HepG2 (cell line): ENCODE data around the gene RPL26. TPM values are rescaled to one million over a fixed set of nuclear protein-coding genes. Genes with fewer than 3 reads are reported as not detected.

Experiments
- ATAC-seq: fragments of 200-7000 bp; cut with Tn5 transposase; 3 replicates; pipeline ENCODE4 v1.9.1; 2020; ENCODE audit warnings: mild to moderate bottlenecking, moderate library complexity
- BruUV-seq: library from RNA; stranded (reverse); fragments of 400-500 nt; replicated peaks from 2 replicates; lab custom pipeline; 2021; lab: Mats Ljungman, UMichigan
- CTCF ChIA-PET: fragments of 300-600 bp; formaldehyde crosslinking; extraction: SDS; loops from one replicate; lab custom pipeline; 2021; ENCODE audit warnings: low total read pairs, inconsistent platforms, low intra/inter-chr PET ratio; lab: Yijun Ruan, JAX
- POLR2A ChIA-PET: fragments of 350-600 bp; sonication (Branson Sonifier 250); formaldehyde crosslinking; loops from one replicate; lab custom pipeline; 2020; ENCODE audit warnings: antibody characterized with exemption, inconsistent platforms; lab: Yijun Ruan, JAX
- DNase-seq: peaks from one replicate; pipeline ENCODE4 v3.0.0-alpha.2; 2015; ENCODE audit warnings: low spot score
- FAIRE-seq: peaks from 3 replicates; lab custom pipeline; 2011; peaks lifted over from hg19 to GRCh38; lab: Jason Lieb, UNC
- H2AFZ ChIP-seq: one replicate; pipeline ENCODE4 v1.6.1; 2011; ENCODE audit warnings: low read length, inconsistent platforms
- H3K27ac ChIP-seq: fragments of 300-600 bp; 3 replicates; pipeline ENCODE4 v1.8.0; 2011; ENCODE audit warnings: mixed run types, mild to moderate bottlenecking, mixed read lengths, low read length, inconsistent platforms; ENCODE audit not compliant: insufficient read depth; ENCODE audit errors: extremely low read length
- H3K27me3 ChIP-seq, 2 experiments: fragments of 200-600 bp in 1 of 2; 2 replicates in 1 of 2; 3 replicates in 1 of 2; pipeline versions ENCODE4 v1.6.0 to v1.8.0; 2011; ENCODE audit warnings: low read length in 2 of 2, mild to moderate bottlenecking in 2 of 2, moderate library complexity in 2 of 2, inconsistent platforms in 1 of 2; ENCODE audit not compliant: insufficient read depth in 2 of 2, control insufficient read depth in 1 of 2
- H3K36me3 ChIP-seq, 2 experiments: fragments of 200-600 bp in 1 of 2; replicated peaks in 1 of 2; 2 replicates in 1 of 2; 3 replicates in 1 of 2; pipeline versions ENCODE4 v1.5.1 to v1.8.0; 2011; ENCODE audit warnings: low read length in 2 of 2, inconsistent platforms in 1 of 2; ENCODE audit not compliant: insufficient read depth in 2 of 2, control insufficient read depth in 1 of 2
- H3K4me1 ChIP-seq: 2 replicates; pipeline ENCODE4 v1.5.1; 2012; ENCODE audit warnings: low read length, inconsistent platforms; ENCODE audit not compliant: insufficient read depth
- H3K4me2 ChIP-seq: 2 replicates; pipeline ENCODE4 v1.6.0; 2011; ENCODE audit warnings: low read depth, low read length, inconsistent platforms
- H3K4me3 ChIP-seq, 3 experiments: fragments of 200-600 bp in 1 of 3; sonication (generic), shearing (Covaris generic) in 1 of 3; replicated peaks in 1 of 3; 2 replicates each; pipeline ENCODE4 v1.5.1; 2011 to 2016; ENCODE audit warnings: low read length in 3 of 3, inconsistent platforms in 2 of 3, low read depth in 2 of 3, mild to moderate bottlenecking in 2 of 3, control low read depth in 1 of 3, mixed read lengths in 1 of 3; ENCODE audit not compliant: insufficient read depth in 1 of 3
- H3K79me2 ChIP-seq: one replicate; pipeline ENCODE4 v1.6.1; 2011; ENCODE audit warnings: low read length, inconsistent platforms; ENCODE audit not compliant: insufficient read depth
- H3K9ac ChIP-seq: 2 replicates; pipeline ENCODE4 v1.6.0; 2011; ENCODE audit warnings: mild to moderate bottlenecking, low read depth, low read length, inconsistent platforms; ENCODE audit not compliant: insufficient read depth
- H3K9me3 ChIP-seq: 2 replicates; pipeline ENCODE4 v1.5.1; 2012; ENCODE audit warnings: mild to moderate bottlenecking, low read length
- H4K20me1 ChIP-seq: 2 replicates; pipeline ENCODE4 v1.6.0; 2011; ENCODE audit warnings: inconsistent platforms, mild to moderate bottlenecking, low read length, moderate library complexity; ENCODE audit not compliant: insufficient read depth
- FOSL2 ChIP-seq: sonication (generic); formaldehyde crosslinking; IDR thresholded peaks from 2 replicates; pipeline ENCODE4 v1.4.0; 2020; ENCODE audit warnings: missing genetic modification reagents
- PHF5A ChIP-seq: IDR thresholded peaks from one replicate; pipeline ENCODE4 v1.6.1; 2018; ENCODE audit warnings: low read depth, missing genetic modification reagents; ENCODE audit not compliant: unreplicated experiment
- SALL1 ChIP-seq: sonication (generic); formaldehyde crosslinking; IDR thresholded peaks from 2 replicates; pipeline ENCODE4 v1.8.0; 2022; ENCODE audit warnings: mild to moderate bottlenecking, missing genetic modification reagents
- STAT6 ChIP-seq: sonication (generic); formaldehyde crosslinking; IDR thresholded peaks from 2 replicates; pipeline ENCODE4 v1.4.0; 2020; ENCODE audit warnings: missing genetic modification reagents, mild to moderate bottlenecking, borderline replicate concordance
- SUZ12 ChIP-seq: fragments of 150-350 bp; IDR thresholded peaks from 2 replicates; pipeline ENCODE4 v1.6.1; 2014; ENCODE audit warnings: low read depth, low read length
- ZNF570 ChIP-seq: sonication (generic); formaldehyde crosslinking; IDR thresholded peaks from 2 replicates; pipeline ENCODE4 v1.4.0; 2020; ENCODE audit warnings: mild to moderate bottlenecking, missing genetic modification reagents, borderline replicate concordance
- WGBS: methylation state at CpG from one replicate; pipeline ENCODE4 v1.1.6; 2017; ENCODE audit warnings: low lambda C conversion rate; 5-methylcytosine and 5-hydroxymethylcytosine counted together
- in situ Hi-C: cut with HindIII; loops from 2 replicates; pipeline ENCODE4 v1.10.0; 2017; ENCODE audit warnings: low pct_unique_long_range_greater_than_20kb; ENCODE audit not compliant: extremely low pct_ligation_motif_present
- intact Hi-C: fragments of 100-400 bp; cut with micrococcal nuclease; formaldehyde crosslinking; loops from one replicate; pipeline ENCODE4 v1.10.0; 2022; ENCODE audit not compliant: unreplicated experiment
- polyA plus RNA-seq, 8 experiments: library from polyadenylated mRNA; depleted of rRNA in 3 of 8; stranded (reverse) in 7 of 8; unstranded in 1 of 8; fragments of >200 nt; fragmentation: Illumina TruSeq in 4 of 8; extraction: Trizol in 4 of 8; gene quantifications; 2 replicates each; pipeline versions ENCODE4 v1.2.1 to v1.2.3, GENCODE V29; 2011 to 2016; ENCODE audit warnings: low read depth in 4 of 8, missing spikeins in 1 of 8, mixed read lengths in 1 of 8; ENCODE audit not compliant: insufficient read depth in 1 of 8
- total RNA-seq, 5 experiments: library from RNA; depleted of rRNA; stranded (reverse); fragments of >200 nt; fragmentation: Illumina TruSeq; extraction: Trizol; gene quantifications; 2 replicates each; pipeline ENCODE4 v1.2.3, GENCODE V29; 2016; ENCODE audit warnings: low read depth in 1 of 5
- TF ChIP-seq, protein P1 (sequence below): sonication (generic); formaldehyde crosslinking; IDR thresholded peaks from 2 replicates; pipeline ENCODE4 v1.4.0; 2020; ENCODE audit warnings: missing genetic modification reagents

RPL26 gene
- total and polyA plus RNA-seq, 2 of the 13 experiments (the other 11 are each of a cell fraction or from before 2014, with no cell fraction given): 2,817 to 3,529 TPM

DNA sequence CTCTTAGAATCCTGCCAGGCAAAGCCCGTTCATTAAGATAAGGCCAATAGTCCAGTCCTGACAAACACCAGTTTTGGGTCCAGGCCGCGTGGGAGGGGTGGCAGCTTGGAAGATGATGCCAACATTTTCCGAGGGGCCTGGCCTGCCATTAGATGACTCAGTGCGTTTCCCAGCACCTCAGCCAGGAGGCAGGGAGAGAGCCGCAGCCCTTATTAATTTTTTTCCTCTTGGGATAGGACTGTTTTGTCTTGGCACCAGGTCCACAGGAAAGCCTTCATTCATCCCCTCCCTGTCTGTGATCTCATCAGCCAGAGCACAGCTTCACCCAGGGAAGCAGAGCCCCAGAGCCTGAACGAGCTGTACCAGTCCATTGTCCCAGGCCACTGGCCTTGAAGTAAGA is 48.0 kb upstream of the RPL26 start:
- ChIA-PET CTCF (interaction anchor here (1.9 kb wide), 1 partner anchor 21 kb away, joined by 10 read pairs; no protein-coding TSS in a partner anchor), POLR2A (interaction anchor here (1.2 to 1.5 kb wide), 2 partner anchors 10 to 54 kb away, joined by 4 to 5 read pairs; partner anchors contain the start of gene KRABD2)
- H3K9me3 ChIP-seq: no peaks in the 10 kb centered on the region
- no TSS peak for BruUV-seq
- peak; percentile 24; the same call in 1 of the 2 replicates for TF ChIP-seq FOSL2 (CRISPR knock-in tag)
- TF ChIP-seq, protein P1, sequence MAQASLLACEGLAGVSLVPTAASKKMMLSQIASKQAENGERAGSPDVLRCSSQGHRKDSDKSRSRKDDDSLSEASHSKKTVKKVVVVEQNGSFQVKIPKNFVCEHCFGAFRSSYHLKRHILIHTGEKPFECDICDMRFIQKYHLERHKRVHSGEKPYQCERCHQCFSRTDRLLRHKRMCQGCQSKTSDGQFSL (CRISPR knock-in tag): no peak
- FAIRE-seq (no peak), ATAC-seq (no peak), DNase-seq (no peak)
- peaks cover under 1% of the 10 kb centered on the region for H3K79me2 ChIP-seq
- H3K4me1 ChIP-seq: peaks cover 33% of the 10 kb centered on the region
- H3K4me2 ChIP-seq: peak overlapping the region; percentile 34; the same call in 1 of the 2 replicates
- 21% methylated on average over 7 of the region's 7 CpGs for WGBS
- no peak overlapping the region for H3K27ac ChIP-seq
- in situ Hi-C loops (no loop called here), intact Hi-C loops (loop anchor here (10.0 kb wide), 1 partner anchor 46 kb away; the partner anchor contains the start of gene RPL26)
- H3K36me3 ChIP-seq: no peaks in the 10 kb centered on the region
- no peaks in the 10 kb centered on the region for H4K20me1 ChIP-seq
- no peaks in the 10 kb centered on the region; a peak in 1 of 5 replicates for H3K27me3 ChIP-seq
- H3K4me3 ChIP-seq: no peak overlapping the region
- no peak overlapping the region for H2AFZ ChIP-seq
- H3K9ac ChIP-seq: no peak overlapping the region

DNA sequence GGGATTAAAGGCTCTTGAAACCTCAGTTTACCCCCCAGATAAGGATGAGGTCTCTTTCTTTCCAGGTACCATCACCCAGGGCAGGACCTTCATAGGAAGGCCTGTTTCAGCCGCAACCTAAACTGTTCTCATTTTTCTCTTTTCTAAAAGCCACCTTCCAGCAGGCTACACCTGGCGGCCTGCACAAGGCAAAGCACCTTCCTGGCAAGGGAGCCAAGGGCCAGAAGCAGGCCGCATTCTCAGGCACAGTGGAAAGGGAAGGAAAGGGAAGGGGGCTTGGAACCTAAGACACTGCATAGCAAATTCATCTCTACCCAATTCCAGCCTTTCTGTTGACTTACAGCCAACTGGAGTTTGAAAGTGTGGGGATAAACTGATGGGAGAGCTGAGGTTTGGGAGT is 43.8 kb upstream of the RPL26 start:
- CTCF ChIA-PET: no interaction called here
- intact Hi-C loops: no loop called here
- FAIRE-seq: no peak

More for the DNA sequence above, 43.8 kb upstream of the RPL26 start:
- Histone ChIP-seq H3K27me3 (no peaks in the 10 kb centered on the region), H3K36me3 (no peaks in the 10 kb centered on the region), H3K79me2 (no peaks in the 10 kb centered on the region), H3K27ac (no peak overlapping the region), H3K4me1 (peaks cover 60% of the 10 kb centered on the region), H3K9me3 (no peaks in the 10 kb centered on the region), H3K4me2 (no peak overlapping the region), H2AFZ (no peak overlapping the region), H4K20me1 (no peaks in the 10 kb centered on the region), H3K9ac (no peak overlapping the region), H3K4me3 (no peak overlapping the region)
- POLR2A ChIA-PET: interaction anchor here (3.9 kb wide), 1 partner anchor 9 kb away, joined by 14 read pairs; the partner anchor contains the start of gene NDEL1
- BruUV-seq: no TSS peak
- in situ Hi-C loops: no loop called here
- 97% methylated on average over 3 of the region's 3 CpGs for WGBS
- TF ChIP-seq PHF5A (CRISPR knock-in tag) (no peak), SALL1 (CRISPR knock-in tag) (no peak), ZNF570 (no peak), SUZ12 (no peak), STAT6 (CRISPR knock-in tag) (no peak)
- DNase-seq (no peak), ATAC-seq (no peak)
